NT2/D1 (cell line): ENCODE measurements around the gene PTPRJ.

ENCODE experiments used
- DNase-seq: peaks from one replicate; pipeline ENCODE4 v3.0.0-alpha.2; 2011; ENCODE audit warnings: low read depth, low spot score
- H3K27me3 ChIP-seq: 2 replicates; pipeline ENCODE4 v1.6.0; 2011; ENCODE audit warnings: mild to moderate bottlenecking; ENCODE audit not compliant: insufficient read length, insufficient read depth
- H3K36me3 ChIP-seq: 2 replicates; pipeline ENCODE4 v1.6.1; 2011; ENCODE audit warnings: mild to moderate bottlenecking, low read length, mixed read lengths; ENCODE audit not compliant: insufficient read depth, insufficient read length
- H3K4me1 ChIP-seq: 2 replicates; pipeline ENCODE4 v1.5.1; 2011; ENCODE audit not compliant: insufficient read depth, insufficient read length
- H3K4me3 ChIP-seq: 2 replicates; pipeline ENCODE4 v1.5.1; 2011; ENCODE audit warnings: low read depth; ENCODE audit not compliant: insufficient read length
- H3K9ac ChIP-seq: 2 replicates; pipeline ENCODE4 v1.6.0; 2011; ENCODE audit warnings: low read depth; ENCODE audit not compliant: insufficient read length
- H3K9me3 ChIP-seq: 2 replicates; pipeline ENCODE4 v1.5.1; 2011; ENCODE audit warnings: mild to moderate bottlenecking, low read length; ENCODE audit not compliant: insufficient read depth
- SUZ12 ChIP-seq: IDR thresholded peaks from 2 replicates; pipeline ENCODE4 v1.6.1; 2011; ENCODE audit not compliant: insufficient read length, insufficient read depth; ENCODE audit errors: extremely low read depth
- YY1 ChIP-seq: IDR thresholded peaks from 2 replicates; pipeline ENCODE4 v1.6.1; 2011; ENCODE audit not compliant: insufficient read length, insufficient read depth
- ZNF274 ChIP-seq: IDR thresholded peaks from 2 replicates; pipeline ENCODE4 v1.6.1; 2011; ENCODE audit warnings: mild to moderate bottlenecking, low read depth, low read length

PTPRJ gene

GRCh38 chr11:48090174-48090573 lies 109.8 kb downstream of the PTPRJ start:
- Histone ChIP-seq H3K4me1 (no peaks in the 10 kb centered on the region), H3K9ac (no peak overlapping the region), H3K4me3 (no peak overlapping the region), H3K36me3 (no peaks in the 10 kb centered on the region), H3K9me3 (no peaks in the 10 kb centered on the region), H3K27me3 (no peaks in the 10 kb centered on the region)
- TF ChIP-seq SUZ12 (no peak), ZNF274 (no peak), YY1 (no peak)
- no peak for DNase-seq

- Histone ChIP-seq H3K4me1 (no peaks in the 10 kb centered on the region), H3K4me3 (no peak overlapping the region), H3K9me3 (no peaks in the 10 kb centered on the region), H3K9ac (no peak overlapping the region), H3K36me3 (no peaks in the 10 kb centered on the region), H3K27me3 (no peaks in the 10 kb centered on the region)
- no peak for TF ChIP-seq YY1
- DNase-seq, result no peak
These were observed 111.2 kb downstream of the PTPRJ start for GRCh38 chr11:48091426-48092102.

GRCh38 chr11:48093323-48093722 lies 113.0 kb downstream of the PTPRJ start:
- TF ChIP-seq YY1 (no peak), ZNF274 (no peak), SUZ12 (no peak)
- no peak overlapping the region for H3K9ac ChIP-seq
- no peak overlapping the region for H3K4me3 ChIP-seq
- peaks cover 6% of the 10 kb centered on the region for H3K4me1 ChIP-seq
- no peak for DNase-seq
- no peaks in the 10 kb centered on the region for H3K9me3 ChIP-seq
- H3K27me3 ChIP-seq, result no peaks in the 10 kb centered on the region
- H3K36me3 ChIP-seq, result no peaks in the 10 kb centered on the region

- Histone ChIP-seq H3K4me1 (peaks cover 6% of the 10 kb centered on the region), H3K9ac (no peak overlapping the region)
These were observed 113.7 kb downstream of the PTPRJ start for GRCh38 chr11:48093795-48094642.

GRCh38 chr11:48094643-48095339 lies 114.4 kb downstream of the PTPRJ start:
- no peak overlapping the region for H3K4me3 ChIP-seq
- no peak for TF ChIP-seq ZNF274
- no peak for TF ChIP-seq SUZ12
- no peak for TF ChIP-seq YY1

More at GRCh38 chr11:48093795-48094642, 113.7 kb downstream of the PTPRJ start:
- TF ChIP-seq SUZ12 (no peak), YY1 (no peak), ZNF274 (no peak)
- Histone ChIP-seq H3K36me3 (no peaks in the 10 kb centered on the region), H3K9me3 (no peaks in the 10 kb centered on the region), H3K27me3 (no peaks in the 10 kb centered on the region), H3K4me3 (no peak overlapping the region)
- DNase-seq, result no peak

GRCh38 chr11:48095779-48096470 lies 115.6 kb downstream of the PTPRJ start:
- no peak overlapping the region for H3K4me3 ChIP-seq

More at GRCh38 chr11:48094643-48095339, 114.4 kb downstream of the PTPRJ start:
- Histone ChIP-seq H3K9me3 (no peaks in the 10 kb centered on the region), H3K27me3 (no peaks in the 10 kb centered on the region), H3K4me1 (peaks cover 6% of the 10 kb centered on the region), H3K36me3 (no peaks in the 10 kb centered on the region), H3K9ac (no peak overlapping the region)
- DNase-seq, result no peak

More at GRCh38 chr11:48095779-48096470, 115.6 kb downstream of the PTPRJ start:
- H3K4me1 ChIP-seq, result peaks cover 6% of the 10 kb centered on the region
- no peaks in the 10 kb centered on the region for H3K36me3 ChIP-seq
- no peak overlapping the region for H3K9ac ChIP-seq
- TF ChIP-seq ZNF274, result no peak
- TF ChIP-seq YY1, result no peak
- no peak for TF ChIP-seq SUZ12
- DNase-seq, result no peak
- no peaks in the 10 kb centered on the region for H3K9me3 ChIP-seq
- no peaks in the 10 kb centered on the region for H3K27me3 ChIP-seq
